Caki2 (cell line): ENCODE measurements around the gene PNMA1. TPM values are rescaled to one million over a fixed set of nuclear protein-coding genes. Genes with fewer than 3 reads are reported as not detected.

Experiments
- DNase-seq: peaks from one replicate; pipeline ENCODE4 v3.0.0-alpha.2; 2015; ENCODE audit warnings: low read depth
- in situ Hi-C: cut with HindIII; loops from 2 replicates; pipeline ENCODE4 v1.10.0; 2016; ENCODE audit warnings: low sequenced_read_pairs, low pct_unique_long_range_greater_than_20kb, mixed read lengths
- total RNA-seq: library from RNA; depleted of rRNA; stranded (reverse); fragments of >200 nt; shearing (Covaris generic); gene quantifications from 2 replicates; pipeline ENCODE4 v1.2.3, GENCODE V29; 2014; ENCODE audit warnings: low replicate concordance; rRNA removed

Gene PNMA1
- 41.4 and 45.4 TPM in 2 replicates for total RNA-seq

- peak; percentile 79 for DNase-seq
- in situ Hi-C loops: no loop called here
These were observed at the start of gene PNMA1 for GRCh38 chr14:73713803-73714655. Gene PNMA1, minus strand, starts transcription at chr14:73714384. Its CDS starts 745 bp downstream, at chr14:73713639.

- DNase-seq: no peak
- in situ Hi-C loops: no loop called here
These were observed 49.2 kb upstream of the PNMA1 start for GRCh38 chr14:73763396-73763795.

GRCh38 chr14:73762375-73762822 lies 48.2 kb upstream of the PNMA1 start:
- DNase-seq: peak; percentile 69
- in situ Hi-C loops: no loop called here

- no peak for DNase-seq
- in situ Hi-C loops: no loop called here
These were observed 47.6 kb upstream of the PNMA1 start for GRCh38 chr14:73761618-73762355.

GRCh38 chr14:73760598-73761586 lies 46.7 kb upstream of the PNMA1 start:
- in situ Hi-C loops: no loop called here
- no peak for DNase-seq

GRCh38 chr14:73759714-73760597 lies 45.8 kb upstream of the PNMA1 start:
- peak; percentile 99 for DNase-seq
- in situ Hi-C loops: no loop called here

GRCh38 chr14:73759183-73759713 lies 45.1 kb upstream of the PNMA1 start:
- no peak for DNase-seq
- in situ Hi-C loops: no loop called here

GRCh38 chr14:73758392-73759182 lies 44.4 kb upstream of the PNMA1 start:
- DNase-seq: peak; percentile 75
- in situ Hi-C loops: no loop called here

- no peak for DNase-seq
- in situ Hi-C loops: no loop called here
These were observed 43.8 kb upstream of the PNMA1 start for GRCh38 chr14:73757876-73758391.

GRCh38 chr14:73757381-73757780 lies 43.2 kb upstream of the PNMA1 start:
- no peak for DNase-seq
- in situ Hi-C loops: no loop called here

- in situ Hi-C loops: no loop called here
- DNase-seq: no peak
These were observed 41.3 kb upstream of the PNMA1 start for GRCh38 chr14:73755434-73756014.

- no peak for DNase-seq
These were observed 40.8 kb upstream of the PNMA1 start for GRCh38 chr14:73754911-73755360.

GRCh38 chr14:73753887-73754795 lies 40.0 kb upstream of the PNMA1 start:
- in situ Hi-C loops: no loop called here
- no peak for DNase-seq

More at GRCh38 chr14:73754911-73755360, 40.8 kb upstream of the PNMA1 start:
- in situ Hi-C loops: no loop called here

- in situ Hi-C loops: no loop called here
- DNase-seq: no peak
These were observed 39.1 kb upstream of the PNMA1 start for GRCh38 chr14:73753124-73753886.
